ENCODE data around the gene CDH22. TPM values are rescaled to one million over a fixed set of nuclear protein-coding genes. Genes with fewer than 3 reads are reported as not detected.

Gene CDH22
- total RNA-seq, 1 donor from 2014 or later, result 1.7 TPM

DNA sequence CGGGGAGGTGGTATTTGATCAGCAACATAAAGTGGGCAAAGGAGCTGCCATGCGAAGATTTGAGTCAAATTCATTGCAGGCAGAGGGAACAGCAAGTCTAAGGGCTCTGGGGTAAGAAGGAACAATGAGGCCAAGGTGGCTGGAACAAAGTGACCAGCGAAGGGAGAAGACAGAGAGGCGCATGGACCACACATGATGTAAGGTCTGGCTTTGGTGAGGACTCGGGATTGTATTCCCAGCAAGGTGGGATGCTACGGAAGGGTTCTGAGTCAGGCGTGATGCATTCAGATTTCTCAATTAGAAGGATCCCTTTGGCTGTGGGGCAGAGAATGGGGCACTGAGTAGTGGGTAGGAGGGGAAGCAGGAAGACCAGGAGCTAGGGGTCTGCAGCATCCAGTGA lies 30.7 kb upstream of the CDH22 start:
- no peaks in the 10 kb centered on the region for H3K27me3 ChIP-seq
- intact Hi-C loops (cut with DNase I), result no loop called here
- H3K4me1 ChIP-seq, result peaks cover 13% of the 10 kb centered on the region
- TF ChIP-seq POLR2AphosphoS5 (IDR thresholded peaks at IDR 0.05; ENCODE audit: insufficient read depth in 1 of 2, low read depth in 1 of 2) (no peak), POLR2A (IDR thresholded peaks at IDR 0.05) (no peak)
- TF ChIP-seq, protein P1, sequence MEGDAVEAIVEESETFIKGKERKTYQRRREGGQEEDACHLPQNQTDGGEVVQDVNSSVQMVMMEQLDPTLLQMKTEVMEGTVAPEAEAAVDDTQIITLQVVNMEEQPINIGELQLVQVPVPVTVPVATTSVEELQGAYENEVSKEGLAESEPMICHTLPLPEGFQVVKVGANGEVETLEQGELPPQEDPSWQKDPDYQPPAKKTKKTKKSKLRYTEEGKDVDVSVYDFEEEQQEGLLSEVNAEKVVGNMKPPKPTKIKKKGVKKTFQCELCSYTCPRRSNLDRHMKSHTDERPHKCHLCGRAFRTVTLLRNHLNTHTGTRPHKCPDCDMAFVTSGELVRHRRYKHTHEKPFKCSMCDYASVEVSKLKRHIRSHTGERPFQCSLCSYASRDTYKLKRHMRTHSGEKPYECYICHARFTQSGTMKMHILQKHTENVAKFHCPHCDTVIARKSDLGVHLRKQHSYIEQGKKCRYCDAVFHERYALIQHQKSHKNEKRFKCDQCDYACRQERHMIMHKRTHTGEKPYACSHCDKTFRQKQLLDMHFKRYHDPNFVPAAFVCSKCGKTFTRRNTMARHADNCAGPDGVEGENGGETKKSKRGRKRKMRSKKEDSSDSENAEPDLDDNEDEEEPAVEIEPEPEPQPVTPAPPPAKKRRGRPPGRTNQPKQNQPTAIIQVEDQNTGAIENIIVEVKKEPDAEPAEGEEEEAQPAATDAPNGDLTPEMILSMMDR (IDR thresholded peaks at IDR 0.05), result no peak
- H3K27ac ChIP-seq, result no peak overlapping the region
- no peaks in the 10 kb centered on the region for H3K9me3 ChIP-seq
- DNase-seq (ENCODE audit: extremely low spot score in 2 of 2), result no peak
- H3K36me3 ChIP-seq, result no peaks in the 10 kb centered on the region
- no peak overlapping the region for H3K4me3 ChIP-seq

- TF ChIP-seq POLR2AphosphoS5 (IDR thresholded peaks at IDR 0.05; ENCODE audit: insufficient read depth in 1 of 2, low read depth in 1 of 2), result no peak
- TF ChIP-seq, protein P1 (IDR thresholded peaks at IDR 0.05), result no peak
- TF ChIP-seq POLR2A (IDR thresholded peaks at IDR 0.05), result no peak
- H3K27ac ChIP-seq, result no peak overlapping the region
- no peaks in the 10 kb centered on the region for H3K27me3 ChIP-seq
- no peaks in the 10 kb centered on the region for H3K9me3 ChIP-seq
- peaks cover 5% of the 10 kb centered on the region for H3K4me1 ChIP-seq
- no peak for DNase-seq (ENCODE audit: extremely low spot score in 2 of 2)
- H3K4me3 ChIP-seq, result no peak overlapping the region
- intact Hi-C loops (cut with DNase I), result no loop called here
- no peaks in the 10 kb centered on the region for H3K36me3 ChIP-seq
Measured at GRCh38 chr20:46336735-46337134, 28.4 kb upstream of the CDH22 start.

- no peaks in the 10 kb centered on the region for H3K27me3 ChIP-seq
- intact Hi-C loops (cut with DNase I), result no loop called here
- H3K4me3 ChIP-seq, result no peak overlapping the region
- H3K27ac ChIP-seq, result no peak overlapping the region
- H3K4me1 ChIP-seq, result peaks cover 9% of the 10 kb centered on the region
- no peak for TF ChIP-seq POLR2AphosphoS5 (IDR thresholded peaks at IDR 0.05; ENCODE audit: insufficient read depth in 1 of 2, low read depth in 1 of 2)
- no peak for TF ChIP-seq POLR2A (IDR thresholded peaks at IDR 0.05)
- TF ChIP-seq, protein P1 (IDR thresholded peaks at IDR 0.05), result no peak
- no peaks in the 10 kb centered on the region for H3K36me3 ChIP-seq
- no peak for DNase-seq (ENCODE audit: extremely low spot score in 2 of 2)
- H3K9me3 ChIP-seq, result no peaks in the 10 kb centered on the region
Measured at GRCh38 chr20:46334303-46334904, 26.1 kb upstream of the CDH22 start.

DNA sequence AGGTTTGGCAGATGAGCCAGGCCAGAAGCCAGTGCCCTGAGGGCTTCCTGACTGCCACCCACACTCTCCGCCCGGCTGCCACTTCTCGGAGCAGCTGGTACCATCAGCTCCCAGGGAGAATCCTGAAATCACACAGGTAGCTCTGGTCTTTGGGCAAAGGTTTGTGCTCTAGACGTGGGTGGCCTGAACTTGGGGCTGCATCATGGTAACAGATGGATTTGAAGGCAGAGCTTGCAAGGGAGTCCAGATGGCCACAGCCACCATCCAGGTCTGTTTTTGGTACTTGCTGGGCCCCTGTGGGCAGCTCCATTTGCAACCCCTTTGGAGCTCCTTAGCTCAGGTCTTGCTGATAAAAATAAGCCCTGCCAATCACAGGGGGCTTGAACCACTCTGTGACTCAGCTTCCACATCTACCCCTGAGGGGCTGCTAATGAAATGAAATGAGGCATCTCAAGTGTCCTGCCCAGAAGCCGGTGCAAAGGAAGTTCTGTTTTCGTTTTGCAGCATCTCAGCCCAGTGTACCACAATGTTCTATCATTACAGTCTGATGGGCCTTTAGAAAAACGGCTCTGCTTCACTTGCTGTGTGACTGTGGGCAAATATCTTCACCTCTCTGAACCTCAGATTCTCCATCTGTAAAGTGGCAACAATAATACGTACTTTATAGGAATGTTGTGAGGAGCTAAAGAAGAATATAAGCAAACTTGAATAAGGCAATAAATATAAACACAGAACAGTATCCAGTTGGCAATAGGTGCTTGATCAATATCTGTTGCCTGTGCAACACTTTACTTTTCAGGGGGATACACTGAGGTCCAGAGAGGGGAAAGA lies 25.1 kb upstream of the CDH22 start:
- Histone ChIP-seq H3K4me3 (no peak overlapping the region), H3K27me3 (no peaks in the 10 kb centered on the region), H3K27ac (no peak overlapping the region), H3K9me3 (no peaks in the 10 kb centered on the region), H3K4me1 (peaks cover 9% of the 10 kb centered on the region), H3K36me3 (no peaks in the 10 kb centered on the region)
- TF ChIP-seq, protein P1 (IDR thresholded peaks at IDR 0.05), result no peak
- TF ChIP-seq POLR2A (IDR thresholded peaks at IDR 0.05) (no peak), POLR2AphosphoS5 (IDR thresholded peaks at IDR 0.05; ENCODE audit: insufficient read depth in 1 of 2, low read depth in 1 of 2) (no peak)
- intact Hi-C loops (cut with DNase I), result no loop called here
- no peak for DNase-seq (ENCODE audit: extremely low spot score in 2 of 2)
